ENCODE measurements around the gene PRR12. TPM values are rescaled to one million over a fixed set of nuclear protein-coding genes. Genes with fewer than 3 reads are reported as not detected.
A peak's percentile ranks its signal among the peaks of the same experiment; 100 is the strongest.

The PRR12 gene
- total and polyA plus RNA-seq, 9 of the 15 experiments (the other 6 are each of a cell fraction or from before 2014, with no cell fraction given): 0.01 to 21.1 (median 0.98) TPM

DNA sequence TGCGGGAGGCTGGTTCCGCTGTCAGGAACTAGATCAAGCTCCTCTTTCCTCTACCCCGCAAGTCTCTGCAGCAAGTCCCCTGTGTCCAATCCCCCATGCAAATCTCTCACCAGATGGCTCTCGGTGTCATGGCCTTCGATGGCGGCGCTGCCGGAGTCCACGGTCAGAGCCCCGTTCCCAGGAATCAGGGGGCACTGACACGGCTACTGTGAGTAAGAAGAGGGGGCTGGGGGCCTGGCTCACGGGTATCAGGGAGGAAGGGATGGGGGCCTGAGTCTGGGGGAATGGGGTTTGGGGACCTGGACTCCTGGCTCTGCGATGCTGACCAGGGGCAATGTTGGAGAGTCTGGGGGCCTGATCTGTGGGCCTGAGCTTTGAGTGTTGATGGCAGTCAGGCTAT lies 55.0 kb downstream of the PRR12 start:
- peaks cover 17 to 26% of the 10 kb centered on the region in 2 experiments; a peak in 4 of 5 replicates for H3K4me1 ChIP-seq (replicated peaks in 1 of 2; ENCODE audit: control insufficient read depth in 2 of 2, insufficient read depth in 2 of 2, low read length in 2 of 2)
- TF ChIP-seq RBFOX2 (IDR thresholded peaks at IDR 0.05; ENCODE audit: low read depth, low read length) (0 out of 2 replicates have a peak, but pooled peaks have one; percentile 3), ESRRA (IDR thresholded peaks at IDR 0.05; ENCODE audit: borderline replicate concordance, low read depth) (no peak)
- peaks cover 66% of the 10 kb centered on the region; the same call in 2 of the 3 replicates for H3K36me3 ChIP-seq (ENCODE audit: control insufficient read depth, insufficient read depth, low read length)
- whole genome bisulfite sequencing (ENCODE audit: insufficient coverage, low coverage, missing lambda C conversion rate): 94% methylated on average over 13 of the region's 13 CpGs
- H3K9me3 ChIP-seq (replicated peaks; ENCODE audit: control insufficient read depth, insufficient read depth, low read depth, low read length): no peaks in the 10 kb centered on the region
- in situ Hi-C loops (cut with MboI) (no loop called here), intact Hi-C loops (cut with micrococcal nuclease) (no loop called here)
- no peak overlapping the region for H3K27ac ChIP-seq (ENCODE audit: extremely low read depth, low read depth, low read length)
- H3K79me2 ChIP-seq (ENCODE audit: control insufficient read depth, insufficient read depth, low read length): peaks cover 45% of the 10 kb centered on the region
- H3K4me2 ChIP-seq (ENCODE audit: insufficient read depth, low read length): no peak overlapping the region
- H3K27me3 ChIP-seq (ENCODE audit: control insufficient read depth in 2 of 2, insufficient read depth in 2 of 2, low read length in 2 of 2): no peaks in the 10 kb centered on the region
- peak overlapping the region in 1 of 2 experiments; percentile 80; a peak in 1 of 4 replicates for H3K9ac ChIP-seq (ENCODE audit: insufficient read depth in 1 of 2, low read depth in 2 of 2, low read length in 2 of 2)
- ChIA-PET CTCF (ENCODE audit: low intra/inter-chr PET ratio) (no interaction called here), POLR2A (interaction anchor here (1.1 kb wide), 1 partner anchor 12 kb away, joined by 3 read pairs; no protein-coding TSS in a partner anchor)
- no peak overlapping the region for H3K4me3 ChIP-seq
- no TSS peak for BruUV-seq (replicated peaks)
- DNase-seq (ENCODE audit: extremely low read depth in 1 of 4, low spot score in 3 of 4): no peak
- H4K20me1 ChIP-seq (replicated peaks; ENCODE audit: control insufficient read depth, insufficient read depth, low read length): no peaks in the 10 kb centered on the region
- no peak for FAIRE-seq
- ATAC-seq: no peak
- H2AFZ ChIP-seq (ENCODE audit: low read depth, low read length): no peak overlapping the region
- H3K9me1 ChIP-seq (ENCODE audit: control insufficient read depth, insufficient read depth, low read length): no peaks in the 10 kb centered on the region

DNA sequence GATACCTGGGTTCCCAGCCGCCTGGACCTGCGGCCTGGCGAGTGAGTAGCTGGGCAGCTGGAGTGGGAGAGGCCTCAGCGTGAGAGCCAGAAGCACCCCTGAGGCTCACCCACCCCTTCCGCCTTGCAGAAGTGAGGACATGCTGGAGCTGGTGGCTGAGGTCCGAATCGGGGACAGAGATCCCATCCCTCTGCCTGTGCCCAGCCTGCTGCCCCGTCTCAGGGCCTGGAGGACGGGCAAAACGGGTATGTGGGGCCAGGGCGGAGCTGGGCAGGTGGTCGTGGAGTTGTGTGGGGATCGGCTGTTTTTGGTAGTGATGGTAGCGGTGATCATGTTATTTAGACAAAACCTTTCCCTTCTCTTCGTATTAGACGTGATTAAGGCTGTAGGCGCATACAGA lies 55.6 kb downstream of the PRR12 start:
- ChIA-PET CTCF (ENCODE audit: low intra/inter-chr PET ratio) (interaction anchor here (0.5 kb wide), 1 partner anchor 57 kb away, joined by 3 read pairs; no protein-coding TSS in a partner anchor), POLR2A (interaction anchor here (0.6 to 1.1 kb wide), 2 partner anchors 9 to 12 kb away, joined by 3 to 4 read pairs; no protein-coding TSS in a partner anchor)
- intact Hi-C loops (cut with micrococcal nuclease): no loop called here
- FAIRE-seq (no peak), DNase-seq (ENCODE audit: extremely low read depth in 1 of 4, low spot score in 3 of 4) (no peak), ATAC-seq (no peak)
- no TSS peak for BruUV-seq (replicated peaks)
- WGBS (ENCODE audit: insufficient coverage, low coverage, missing lambda C conversion rate): 96% methylated on average over 16 of the region's 17 CpGs
- Histone ChIP-seq H3K27me3 (ENCODE audit: control insufficient read depth in 2 of 2, insufficient read depth in 2 of 2, low read length in 2 of 2) (no peaks in the 10 kb centered on the region), H3K27ac (ENCODE audit: extremely low read depth, low read depth, low read length) (no peak overlapping the region), H3K9me3 (replicated peaks; ENCODE audit: control insufficient read depth, insufficient read depth, low read depth, low read length) (no peaks in the 10 kb centered on the region; the same call in 1 of the 2 replicates), H3K9ac (ENCODE audit: insufficient read depth in 1 of 2, low read depth in 2 of 2, low read length in 2 of 2) (peak overlapping the region in 1 of 2 experiments; percentile 40; a peak in 1 of 4 replicates), H3K9me1 (ENCODE audit: control insufficient read depth, insufficient read depth, low read length) (no peaks in the 10 kb centered on the region), H3K79me2 (ENCODE audit: control insufficient read depth, insufficient read depth, low read length) (peaks cover 39% of the 10 kb centered on the region), H3K4me1 (replicated peaks in 1 of 2; ENCODE audit: control insufficient read depth in 2 of 2, insufficient read depth in 2 of 2, low read length in 2 of 2) (peaks cover 17 to 22% of the 10 kb centered on the region in 2 experiments; a peak in 4 of 5 replicates), H2AFZ (ENCODE audit: low read depth, low read length) (no peak overlapping the region), H3K4me3 (no peak overlapping the region), H4K20me1 (replicated peaks; ENCODE audit: control insufficient read depth, insufficient read depth, low read length) (no peaks in the 10 kb centered on the region), H3K36me3 (ENCODE audit: control insufficient read depth, insufficient read depth, low read length) (peaks cover 70% of the 10 kb centered on the region; the same call in 2 of the 3 replicates), H3K4me2 (ENCODE audit: insufficient read depth, low read length) (no peak overlapping the region)
- TF ChIP-seq, protein P1, sequence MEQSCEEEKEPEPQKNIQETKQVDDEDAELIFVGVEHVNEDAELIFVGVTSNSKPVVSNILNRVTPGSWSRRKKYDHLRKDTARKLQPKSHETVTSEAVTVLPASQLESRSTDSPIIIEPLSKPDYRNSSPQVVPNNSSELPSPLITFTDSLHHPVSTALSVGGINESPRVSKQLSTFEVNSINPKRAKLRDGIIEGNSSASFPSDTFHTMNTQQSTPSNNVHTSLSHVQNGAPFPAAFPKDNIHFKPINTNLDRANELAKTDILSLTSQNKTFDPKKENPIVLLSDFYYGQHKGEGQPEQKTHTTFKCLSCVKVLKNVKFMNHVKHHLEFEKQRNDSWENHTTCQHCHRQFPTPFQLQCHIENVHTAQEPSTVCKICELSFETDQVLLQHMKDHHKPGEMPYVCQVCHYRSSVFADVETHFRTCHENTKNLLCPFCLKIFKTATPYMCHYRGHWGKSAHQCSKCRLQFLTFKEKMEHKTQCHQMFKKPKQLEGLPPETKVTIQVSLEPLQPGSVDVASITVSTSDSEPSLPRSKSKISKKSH (CRISPR knock-in tag; IDR thresholded peaks at IDR 0.05): no peak
- 0 out of 2 replicates have a peak, but pooled peaks have one; percentile 39 for TF ChIP-seq POLR2G (IDR thresholded peaks at IDR 0.05; ENCODE audit: low read depth, low read length)
- in situ Hi-C loops (cut with MboI): no loop called here

Data from K562 (cell line).